ENCODE measurements around the gene TAC3.

The TAC3 gene

DNA sequence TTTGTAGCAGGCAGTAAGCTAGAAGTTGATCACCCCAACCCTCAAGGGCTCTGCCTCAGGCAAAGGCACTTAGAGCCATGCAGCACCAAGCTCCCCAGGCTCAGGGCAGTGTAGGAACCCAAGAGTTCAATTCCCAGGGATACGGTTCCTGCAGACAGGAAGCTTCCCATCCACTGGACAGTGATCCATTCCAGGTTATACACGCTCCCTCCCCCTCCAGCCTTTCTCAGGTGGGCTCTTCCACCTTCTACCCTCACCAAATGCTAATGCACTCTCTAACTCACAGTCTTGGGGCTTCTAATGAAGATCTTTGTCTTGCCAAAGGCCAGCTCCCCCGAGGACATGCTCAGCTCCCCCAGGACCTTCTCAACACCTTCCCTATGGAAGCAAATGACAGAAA, 20.9 kb upstream of the TAC3 start:
- peaks cover 2% of the 10 kb centered on the region for H3K4me1 ChIP-seq (ENCODE audit: insufficient read depth, insufficient read length)
- H3K9ac ChIP-seq (ENCODE audit: insufficient read length, low read depth) = no peak overlapping the region
- no peak overlapping the region for H3K4me3 ChIP-seq (ENCODE audit: insufficient read length, low read depth)
- H3K27me3 ChIP-seq (ENCODE audit: insufficient read depth, insufficient read length) = peaks cover 5% of the 10 kb centered on the region
- no peak for TF ChIP-seq ZNF274 (IDR thresholded peaks at IDR 0.05; ENCODE audit: low read depth, low read length)
- no peak for TF ChIP-seq YY1 (IDR thresholded peaks at IDR 0.05; ENCODE audit: insufficient read depth, insufficient read length)
- no peak for TF ChIP-seq SUZ12 (IDR thresholded peaks at IDR 0.05; ENCODE audit: extremely low read depth, insufficient read depth, insufficient read length)
- H3K9me3 ChIP-seq (ENCODE audit: insufficient read depth, low read length) = no peaks in the 10 kb centered on the region
- H3K36me3 ChIP-seq (ENCODE audit: insufficient read depth, insufficient read length, low read length) = no peaks in the 10 kb centered on the region
- DNase-seq (ENCODE audit: low read depth, low spot score) = no peak

DNA sequence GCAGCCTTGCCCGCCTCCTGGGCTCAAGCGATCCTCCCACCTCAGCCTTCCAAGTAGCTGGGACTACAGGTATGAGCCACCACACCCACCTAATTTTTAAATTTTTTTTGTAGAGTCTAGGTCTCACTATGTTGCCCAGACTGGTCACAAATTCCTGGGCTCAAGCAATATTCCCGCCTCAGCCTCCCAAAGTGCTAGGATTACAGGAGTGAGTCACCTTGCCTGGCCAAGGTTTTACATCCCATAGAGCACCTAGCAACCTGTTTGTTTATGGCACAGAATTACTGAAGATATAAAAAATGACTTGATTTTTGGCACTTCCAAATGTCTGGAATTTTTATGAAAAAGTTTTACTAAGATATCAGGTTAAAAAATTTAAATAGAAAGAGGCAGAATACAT, 17.1 kb upstream of the TAC3 start:
- Histone ChIP-seq H3K9me3 (ENCODE audit: insufficient read depth, low read length) (no peaks in the 10 kb centered on the region), H3K9ac (ENCODE audit: insufficient read length, low read depth) (no peak overlapping the region), H3K27me3 (ENCODE audit: insufficient read depth, insufficient read length) (no peaks in the 10 kb centered on the region), H3K36me3 (ENCODE audit: insufficient read depth, insufficient read length, low read length) (no peaks in the 10 kb centered on the region), H3K4me1 (ENCODE audit: insufficient read depth, insufficient read length) (peaks cover 2% of the 10 kb centered on the region), H3K4me3 (ENCODE audit: insufficient read length, low read depth) (no peak overlapping the region)
- DNase-seq (ENCODE audit: low read depth, low spot score) = no peak
- TF ChIP-seq YY1 (IDR thresholded peaks at IDR 0.05; ENCODE audit: insufficient read depth, insufficient read length) = no peak
- no peak for TF ChIP-seq ZNF274 (IDR thresholded peaks at IDR 0.05; ENCODE audit: low read depth, low read length)
- no peak for TF ChIP-seq SUZ12 (IDR thresholded peaks at IDR 0.05; ENCODE audit: extremely low read depth, insufficient read depth, insufficient read length)

DNA sequence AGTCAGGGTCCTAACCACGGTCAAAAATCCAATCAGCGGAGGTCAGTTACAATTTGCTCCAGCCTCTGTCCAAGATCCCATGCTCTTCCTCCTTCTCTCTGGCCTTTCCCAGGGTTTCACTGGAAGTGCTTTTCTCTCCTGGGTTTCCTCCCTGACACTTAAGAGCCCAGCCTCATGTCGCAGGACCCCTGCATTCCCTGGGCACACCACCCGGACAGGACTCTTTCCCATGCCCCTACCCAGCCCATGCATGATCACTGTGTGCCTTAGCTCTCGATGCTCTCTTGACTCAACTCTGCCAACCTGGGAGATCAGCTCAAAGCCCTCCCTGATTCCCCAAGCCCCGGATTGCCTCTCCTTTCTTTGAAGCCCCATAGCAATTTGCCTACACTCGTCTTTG, 15.5 kb upstream of the TAC3 start:
- Histone ChIP-seq H3K4me3 (ENCODE audit: insufficient read length, low read depth) (no peak overlapping the region), H3K4me1 (ENCODE audit: insufficient read depth, insufficient read length) (peaks cover 7% of the 10 kb centered on the region), H3K9me3 (ENCODE audit: insufficient read depth, low read length) (no peaks in the 10 kb centered on the region), H3K9ac (ENCODE audit: insufficient read length, low read depth) (no peak overlapping the region), H3K27me3 (ENCODE audit: insufficient read depth, insufficient read length) (no peaks in the 10 kb centered on the region), H3K36me3 (ENCODE audit: insufficient read depth, insufficient read length, low read length) (no peaks in the 10 kb centered on the region)
- no peak for DNase-seq (ENCODE audit: low read depth, low spot score)
- no peak for TF ChIP-seq YY1 (IDR thresholded peaks at IDR 0.05; ENCODE audit: insufficient read depth, insufficient read length)
- no peak for TF ChIP-seq ZNF274 (IDR thresholded peaks at IDR 0.05; ENCODE audit: low read depth, low read length)
- no peak for TF ChIP-seq SUZ12 (IDR thresholded peaks at IDR 0.05; ENCODE audit: extremely low read depth, insufficient read depth, insufficient read length)

DNA sequence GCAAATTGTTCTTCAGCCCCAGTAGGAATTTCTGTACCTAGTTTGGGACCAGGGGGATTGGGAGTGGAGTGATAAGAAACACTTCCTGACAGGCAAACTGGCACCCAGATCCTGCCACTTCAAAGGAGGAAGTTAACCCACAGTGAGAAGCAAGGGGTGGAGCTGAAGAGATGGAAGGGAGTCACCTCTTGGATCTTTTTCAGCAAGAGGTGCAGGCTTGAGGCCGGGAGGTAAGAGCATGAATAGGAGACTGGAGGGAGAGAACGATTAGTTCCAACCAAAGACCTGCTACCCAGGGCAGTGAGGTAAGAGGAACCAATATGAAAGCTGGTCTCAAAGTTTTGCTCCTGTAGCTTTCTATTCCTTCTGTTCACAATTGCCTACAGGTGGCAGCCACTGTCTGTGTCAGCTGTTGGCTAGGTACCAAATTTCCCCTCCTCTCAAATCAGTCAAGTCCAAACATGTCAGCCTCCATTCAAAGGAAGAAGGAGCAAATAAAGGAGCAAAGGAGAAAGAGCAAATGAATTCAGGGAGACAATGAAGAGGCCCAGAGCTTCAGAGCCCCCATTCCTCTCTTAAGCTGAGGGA, 14.9 kb upstream of the TAC3 start:
- Histone ChIP-seq H3K9me3 (ENCODE audit: insufficient read depth, low read length) (no peaks in the 10 kb centered on the region), H3K4me3 (ENCODE audit: insufficient read length, low read depth) (no peak overlapping the region), H3K27me3 (ENCODE audit: insufficient read depth, insufficient read length) (no peaks in the 10 kb centered on the region), H3K4me1 (ENCODE audit: insufficient read depth, insufficient read length) (peaks cover 10% of the 10 kb centered on the region), H3K36me3 (ENCODE audit: insufficient read depth, insufficient read length, low read length) (no peaks in the 10 kb centered on the region), H3K9ac (ENCODE audit: insufficient read length, low read depth) (no peak overlapping the region)
- TF ChIP-seq YY1 (IDR thresholded peaks at IDR 0.05; ENCODE audit: insufficient read depth, insufficient read length) (no peak), SUZ12 (IDR thresholded peaks at IDR 0.05; ENCODE audit: extremely low read depth, insufficient read depth, insufficient read length) (no peak), ZNF274 (IDR thresholded peaks at IDR 0.05; ENCODE audit: low read depth, low read length) (no peak)
- DNase-seq (ENCODE audit: low read depth, low spot score) = no peak

DNA sequence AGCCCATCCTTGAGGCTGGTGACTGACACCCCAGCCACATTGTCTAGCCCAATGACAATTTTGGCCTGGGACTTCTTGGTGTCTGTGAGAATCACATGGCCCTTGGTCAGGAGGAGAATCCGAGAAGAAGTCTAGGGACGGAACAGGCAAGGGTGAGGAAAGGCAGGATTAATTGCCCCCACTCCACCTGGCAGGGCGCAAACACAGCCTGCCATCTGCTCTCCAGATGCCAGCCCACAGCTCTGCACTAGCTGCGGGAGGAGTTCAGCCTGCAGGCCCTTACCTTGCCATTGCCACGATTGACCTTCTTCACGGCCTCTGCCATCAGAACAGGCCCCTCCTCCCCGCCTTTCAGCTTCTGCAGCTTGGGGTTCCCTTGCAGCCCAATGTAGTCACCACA, 13.1 kb upstream of the TAC3 start:
- peaks cover 8% of the 10 kb centered on the region for H3K4me1 ChIP-seq (ENCODE audit: insufficient read depth, insufficient read length)
- no peaks in the 10 kb centered on the region for H3K9me3 ChIP-seq (ENCODE audit: insufficient read depth, low read length)
- no peaks in the 10 kb centered on the region for H3K36me3 ChIP-seq (ENCODE audit: insufficient read depth, insufficient read length, low read length)
- H3K4me3 ChIP-seq (ENCODE audit: insufficient read length, low read depth) = no peak overlapping the region
- H3K27me3 ChIP-seq (ENCODE audit: insufficient read depth, insufficient read length) = no peaks in the 10 kb centered on the region
- no peak overlapping the region for H3K9ac ChIP-seq (ENCODE audit: insufficient read length, low read depth)
- DNase-seq (ENCODE audit: low read depth, low spot score) = no peak
- TF ChIP-seq ZNF274 (IDR thresholded peaks at IDR 0.05; ENCODE audit: low read depth, low read length) = no peak
- TF ChIP-seq SUZ12 (IDR thresholded peaks at IDR 0.05; ENCODE audit: extremely low read depth, insufficient read depth, insufficient read length) = no peak
- TF ChIP-seq YY1 (IDR thresholded peaks at IDR 0.05; ENCODE audit: insufficient read depth, insufficient read length) = no peak

DNA sequence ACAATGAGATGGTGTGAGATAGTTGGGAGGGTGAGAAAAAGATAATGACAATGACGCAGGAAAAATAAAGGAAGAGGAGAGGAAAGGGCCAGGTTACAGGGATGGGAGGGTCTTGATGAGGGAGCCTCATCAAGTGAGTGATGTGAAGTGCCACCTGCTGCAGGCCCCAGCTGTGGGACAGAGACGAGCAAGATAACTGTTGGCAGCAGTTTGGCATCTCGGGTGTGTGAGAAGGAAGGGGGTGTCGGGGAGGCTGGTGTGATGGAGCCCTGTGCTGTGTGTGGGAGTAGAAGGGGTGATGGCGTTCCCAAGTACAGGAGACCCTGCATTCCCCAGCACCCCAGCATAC, 11.4 kb upstream of the TAC3 start:
- Histone ChIP-seq H3K9ac (ENCODE audit: insufficient read length, low read depth) (no peak overlapping the region), H3K4me3 (ENCODE audit: insufficient read length, low read depth) (no peak overlapping the region), H3K4me1 (ENCODE audit: insufficient read depth, insufficient read length) (peaks cover 8% of the 10 kb centered on the region), H3K36me3 (ENCODE audit: insufficient read depth, insufficient read length, low read length) (no peaks in the 10 kb centered on the region), H3K9me3 (ENCODE audit: insufficient read depth, low read length) (no peaks in the 10 kb centered on the region), H3K27me3 (ENCODE audit: insufficient read depth, insufficient read length) (no peaks in the 10 kb centered on the region)
- no peak for DNase-seq (ENCODE audit: low read depth, low spot score)
- TF ChIP-seq ZNF274 (IDR thresholded peaks at IDR 0.05; ENCODE audit: low read depth, low read length) (no peak), YY1 (IDR thresholded peaks at IDR 0.05; ENCODE audit: insufficient read depth, insufficient read length) (no peak), SUZ12 (IDR thresholded peaks at IDR 0.05; ENCODE audit: extremely low read depth, insufficient read depth, insufficient read length) (no peak)

DNA sequence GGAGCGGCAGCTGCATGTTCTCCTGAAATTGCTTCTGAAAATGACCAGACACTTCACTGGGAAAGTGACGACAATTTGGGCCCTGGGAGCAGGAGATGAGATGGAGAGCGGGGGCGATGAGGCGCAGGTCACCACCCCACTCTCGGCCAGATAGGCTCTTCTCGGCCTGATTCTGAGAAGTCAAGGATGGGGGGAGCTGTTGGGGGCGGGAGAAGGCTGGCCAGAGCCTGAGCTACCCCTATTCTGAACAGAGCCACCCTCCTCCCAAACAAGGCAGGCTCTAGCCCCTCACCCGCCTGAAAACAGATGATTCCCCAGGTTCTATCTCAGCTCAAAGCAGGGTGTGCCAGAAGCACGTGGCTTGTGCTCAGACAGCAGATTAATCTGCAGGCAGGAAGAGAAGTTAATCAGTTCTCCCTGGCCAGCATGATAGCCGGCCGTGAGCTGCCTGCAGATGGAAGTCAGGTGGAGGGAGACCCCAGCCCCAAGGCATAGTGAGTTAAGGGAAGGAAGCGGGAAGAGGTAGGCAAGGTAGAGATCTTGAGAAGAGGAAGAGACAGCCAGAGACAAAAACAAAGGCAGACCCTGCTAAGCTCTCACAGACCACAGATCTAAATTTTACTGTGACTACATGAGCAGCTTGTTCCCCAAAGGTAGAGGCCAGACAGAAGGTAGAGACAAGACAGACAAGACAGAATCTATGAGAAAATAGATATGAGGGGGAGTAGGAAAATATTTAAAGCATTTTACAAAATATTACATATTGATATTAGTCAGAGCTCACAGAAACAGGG, 10.9 kb upstream of the TAC3 start:
- H3K9me3 ChIP-seq (ENCODE audit: insufficient read depth, low read length) = no peaks in the 10 kb centered on the region
- no peak for DNase-seq (ENCODE audit: low read depth, low spot score)
- no peak overlapping the region for H3K4me3 ChIP-seq (ENCODE audit: insufficient read length, low read depth)
- peaks cover 8% of the 10 kb centered on the region for H3K4me1 ChIP-seq (ENCODE audit: insufficient read depth, insufficient read length)
- no peak overlapping the region for H3K9ac ChIP-seq (ENCODE audit: insufficient read length, low read depth)
- no peaks in the 10 kb centered on the region for H3K36me3 ChIP-seq (ENCODE audit: insufficient read depth, insufficient read length, low read length)
- TF ChIP-seq YY1 (IDR thresholded peaks at IDR 0.05; ENCODE audit: insufficient read depth, insufficient read length) (no peak), SUZ12 (IDR thresholded peaks at IDR 0.05; ENCODE audit: extremely low read depth, insufficient read depth, insufficient read length) (no peak), ZNF274 (IDR thresholded peaks at IDR 0.05; ENCODE audit: low read depth, low read length) (no peak)
- no peaks in the 10 kb centered on the region for H3K27me3 ChIP-seq (ENCODE audit: insufficient read depth, insufficient read length)

Measured in NT2/D1 (cell line).